ENCODE results near the gene SIRT6.
"Not testable (repeated sequence)": the region's sequence is repeated elsewhere in the genome, so short reads cannot be mapped to it uniquely, and the experiment has no call there.

The SIRT6 gene

GRCh38 chr19:4129050-4129449, 53.3 kb downstream of the SIRT6 start:
- DNase-seq: not testable (repeated sequence)

DNA sequence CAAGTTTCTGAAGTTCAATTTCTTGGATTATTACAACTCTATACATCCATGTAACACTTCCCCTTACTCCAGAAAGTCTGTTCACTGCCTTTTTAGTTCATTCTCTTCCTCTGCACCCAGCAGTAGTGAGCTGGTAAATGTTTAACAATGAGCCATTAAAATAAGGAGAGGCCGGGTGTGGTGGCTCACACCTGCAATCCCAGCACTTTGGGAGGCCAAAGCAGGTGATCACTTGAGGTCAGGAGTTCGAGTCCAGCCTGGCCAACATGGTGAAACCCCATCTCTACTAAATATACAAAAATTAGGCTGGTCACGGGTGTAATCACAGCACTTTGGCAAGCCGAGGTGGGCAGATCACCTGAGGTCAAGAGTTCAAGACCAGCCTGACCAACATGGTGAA, 55.0 kb downstream of the SIRT6 start:
- not testable (repeated sequence) for DNase-seq

- DNase-seq: no peak
These were observed 57.7 kb downstream of the SIRT6 start for GRCh38 chr19:4124638-4125037.

Data from activated CD4-positive, alpha-beta T cell treated with anti-CD3 and anti-CD28 coated beads, Interleukin-2, Interleukin-6, amounts not matched to agents 100 ng/mL and 50 ng/mL, durations not matched to agents 16 hours and 8 hours (primary cell).